H1 (cell line): ENCODE data around the gene DOCK6. TPM values are rescaled to one million over a fixed set of nuclear protein-coding genes. Genes with fewer than 3 reads are reported as not detected.

Experiments used
- CTCF ChIA-PET: fragments of 300-600 bp; sonication (Branson Sonifier 250); formaldehyde crosslinking; loops from one replicate; lab custom pipeline; 2021; ENCODE audit not compliant: partially characterized antibody; lab: Charles Lee
- POLR2A ChIA-PET: fragments of 300-600 bp; sonication (Branson Sonifier 250); formaldehyde crosslinking; loops from one replicate; lab custom pipeline; 2021; ENCODE audit warnings: inconsistent platforms; ENCODE audit not compliant: partially characterized antibody; lab: Charles Lee
- DNase-seq, 2 experiments: peaks; one replicate each; pipeline versions ENCODE4 v3.0.0 to v3.0.0-alpha.2; 2010 to 2022; ENCODE audit warnings: low spot score in 2 of 2, low read depth in 1 of 2, mixed read lengths in 1 of 2
- FAIRE-seq: peaks from 2 replicates; lab custom pipeline; 2011; peaks lifted over from hg19 to GRCh38; lab: Jason Lieb, UNC
- H2AFZ ChIP-seq: 2 replicates; pipeline ENCODE4 v1.8.1; 2012; ENCODE audit warnings: low read length, inconsistent platforms
- H2AK5ac ChIP-seq: 2 replicates; pipeline ENCODE4 v1.6.1; 2013; ENCODE audit warnings: low read depth, low read length
- H2BK120ac ChIP-seq: replicated peaks from 2 replicates; pipeline ENCODE3; 2013; ENCODE audit warnings: low read depth, low read length, inconsistent platforms
- H2BK12ac ChIP-seq: 2 replicates; pipeline ENCODE4 v1.6.1; 2013; ENCODE audit warnings: low read depth, low read length
- H2BK15ac ChIP-seq: 2 replicates; pipeline ENCODE4 v1.6.1; 2013; ENCODE audit warnings: low read length
- H2BK20ac ChIP-seq: 2 replicates; pipeline ENCODE4 v1.6.1; 2013; ENCODE audit warnings: low read length
- H2BK5ac ChIP-seq: 2 replicates; pipeline ENCODE4 v1.6.1; 2013; ENCODE audit warnings: low read depth, low read length
- H3K14ac ChIP-seq: 2 replicates; pipeline ENCODE4 v1.6.1; 2013; ENCODE audit warnings: inconsistent platforms; ENCODE audit not compliant: insufficient read length
- H3K18ac ChIP-seq: 2 replicates; pipeline ENCODE4 v1.6.1; 2013; ENCODE audit warnings: low read length; ENCODE audit errors: extremely low read depth
- H3K23ac ChIP-seq: 2 replicates; pipeline ENCODE4 v1.6.1; 2013; ENCODE audit warnings: inconsistent platforms; ENCODE audit not compliant: insufficient read length
- H3K23me2 ChIP-seq: 2 replicates; pipeline ENCODE4 v1.6.1; 2013; ENCODE audit warnings: low read depth, low read length
- H3K27ac ChIP-seq: 2 replicates; pipeline ENCODE4 v1.6.1; 2011; ENCODE audit warnings: low read depth, low read length, inconsistent platforms
- H3K27me3 ChIP-seq, 4 experiments: replicated peaks in 1 of 4; 1 replicate in 1 of 4; 2 replicates in 3 of 4; pipeline versions ENCODE4 v1.6.1 to v1.8.1; 2011 to 2013; ENCODE audit warnings: low read length in 3 of 4, mild to moderate bottlenecking in 3 of 4, inconsistent platforms in 2 of 4, mixed read lengths in 2 of 4, moderate library complexity in 1 of 4; ENCODE audit not compliant: control insufficient read depth in 3 of 4, insufficient read depth in 3 of 4; ENCODE audit errors: extremely low read depth in 1 of 4
- H3K36me3 ChIP-seq, 4 experiments: 2 replicates each; pipeline versions ENCODE4 v1.6.1 to v1.8.1; 2011 to 2013; ENCODE audit warnings: mild to moderate bottlenecking in 4 of 4, low read length in 3 of 4, moderate library complexity in 2 of 4, control low read depth in 1 of 4, inconsistent platforms in 1 of 4; ENCODE audit not compliant: insufficient read depth in 4 of 4, control insufficient read depth in 2 of 4
- H3K4ac ChIP-seq: replicated peaks from 2 replicates; pipeline ENCODE3; 2013; ENCODE audit warnings: low read length, low read depth, mixed read lengths, inconsistent platforms; ENCODE audit not compliant: insufficient read length
- H3K4me1 ChIP-seq, 4 experiments: replicated peaks in 1 of 4; 1 replicate in 1 of 4; 2 replicates in 3 of 4; pipeline versions ENCODE4 v1.6.1 to v1.8.1; 2011 to 2013; ENCODE audit warnings: low read length in 3 of 4, inconsistent platforms in 2 of 4, mixed read lengths in 1 of 4; ENCODE audit not compliant: insufficient read depth in 4 of 4, control insufficient read depth in 3 of 4
- H3K4me2 ChIP-seq, 2 experiments: 2 replicates each; pipeline versions ENCODE4 v1.6.1 to v1.8.1; 2011 to 2013; ENCODE audit warnings: low read depth in 2 of 2, low read length in 2 of 2, control low read depth in 1 of 2, inconsistent platforms in 1 of 2, mild to moderate bottlenecking in 1 of 2; ENCODE audit not compliant: insufficient read depth in 1 of 2
- H3K4me3 ChIP-seq, 4 experiments: fragments of 200-600, 300-600 bp in 1 of 4; sonication (generic), shearing (Covaris generic), sonication (Bioruptor Twin) in 1 of 4; 2 replicates each; pipeline versions ENCODE4 v1.5.1 to v1.8.1; 2011 to 2016; ENCODE audit warnings: low read length in 4 of 4, low read depth in 3 of 4, control low read depth in 2 of 4, inconsistent platforms in 2 of 4, mild to moderate bottlenecking in 2 of 4, mixed read lengths in 1 of 4, moderate library complexity in 1 of 4; ENCODE audit not compliant: insufficient read depth in 2 of 4; ENCODE audit errors: extremely low read depth in 1 of 4
- H3K56ac ChIP-seq: replicated peaks from 2 replicates; pipeline ENCODE3; 2013; ENCODE audit warnings: low read depth, mild to moderate bottlenecking, mixed read lengths, low read length, inconsistent platforms; ENCODE audit not compliant: insufficient read length
- H3K79me1 ChIP-seq: 2 replicates; pipeline ENCODE4 v1.6.1; 2013; ENCODE audit warnings: low read depth, low read length, control low read depth
- H3K79me2 ChIP-seq, 2 experiments: 2 replicates each; pipeline versions ENCODE4 v1.6.1 to v1.8.1; 2012 to 2013; ENCODE audit warnings: low read length in 2 of 2, mild to moderate bottlenecking in 2 of 2, inconsistent platforms in 1 of 2; ENCODE audit not compliant: insufficient read depth in 2 of 2, control insufficient read depth in 1 of 2
- H3K9ac ChIP-seq, 4 experiments: replicated peaks in 1 of 4; 1 replicate in 1 of 4; 2 replicates in 3 of 4; pipeline versions ENCODE4 v1.6.1 to v1.8.1; 2011 to 2013; ENCODE audit warnings: low read depth in 3 of 4, low read length in 3 of 4, control low read depth in 2 of 4, mild to moderate bottlenecking in 2 of 4, moderate library complexity in 2 of 4, inconsistent platforms in 1 of 4; ENCODE audit errors: extremely low read depth in 1 of 4
- H3K9me3 ChIP-seq, 2 experiments: 2 replicates each; pipeline versions ENCODE4 v1.6.1 to v1.8.1; 2012 to 2013; ENCODE audit warnings: mild to moderate bottlenecking in 2 of 2, moderate library complexity in 2 of 2, control low read depth in 1 of 2, inconsistent platforms in 1 of 2, low read depth in 1 of 2, low read length in 1 of 2, mixed read lengths in 1 of 2; ENCODE audit not compliant: insufficient read depth in 2 of 2
- H4K20me1 ChIP-seq, 2 experiments: replicated peaks in 1 of 2; 2 replicates each; pipeline versions ENCODE3 to v1.8.1; 2011 to 2013; ENCODE audit warnings: inconsistent platforms in 2 of 2, low read length in 2 of 2, mild to moderate bottlenecking in 1 of 2; ENCODE audit not compliant: insufficient read depth in 2 of 2, control insufficient read depth in 1 of 2
- H4K5ac ChIP-seq: 2 replicates; pipeline ENCODE4 v1.6.1; 2013; ENCODE audit warnings: low read length, low read depth, mixed read lengths, inconsistent platforms; ENCODE audit not compliant: insufficient read length
- H4K8ac ChIP-seq: 2 replicates; pipeline ENCODE4 v1.8.0; 2013; ENCODE audit warnings: mild to moderate bottlenecking, moderate library complexity, low read length, inconsistent platforms; ENCODE audit not compliant: insufficient read depth; ENCODE audit errors: extremely low read depth
- H4K91ac ChIP-seq: replicated peaks from 2 replicates; pipeline ENCODE3; 2013; ENCODE audit warnings: low read length, mixed read lengths, inconsistent platforms; ENCODE audit not compliant: insufficient read length
- BCL11A ChIP-seq, 2 experiments: IDR thresholded peaks; one replicate each; pipeline ENCODE4 v1.6.1; 2011; ENCODE audit warnings: low read depth in 2 of 2, low read length in 2 of 2, mild to moderate bottlenecking in 2 of 2
- CBX8 ChIP-seq: fragments of 300-800, 300-1000 bp; sonication (generic); IDR thresholded peaks from 2 replicates; pipeline ENCODE4 v1.7.1; 2016; ENCODE audit warnings: low read depth, low read length, borderline replicate concordance
- EZH2 ChIP-seq: fragments of 200-600 bp; sonication (generic); IDR thresholded peaks from 2 replicates; pipeline ENCODE4 v1.7.1; 2012; ENCODE audit warnings: low read depth, mild to moderate bottlenecking, moderate library complexity, low read length, inconsistent platforms; ENCODE audit not compliant: severe bottlenecking
- KDM4A ChIP-seq: IDR thresholded peaks from one replicate; pipeline ENCODE4 v1.7.1; 2012; ENCODE audit warnings: low read depth, mild to moderate bottlenecking, moderate library complexity, low read length, inconsistent platforms; ENCODE audit not compliant: severe bottlenecking
- KDM5A ChIP-seq: fragments of 200-600 bp; IDR thresholded peaks from 2 replicates; pipeline ENCODE4 v1.7.1; 2012; ENCODE audit warnings: mild to moderate bottlenecking, low read length, inconsistent platforms, mixed read lengths
- POU5F1 ChIP-seq: IDR thresholded peaks from 2 replicates; pipeline ENCODE4 v1.6.1; 2011; ENCODE audit warnings: low read depth, mild to moderate bottlenecking, low read length, moderate library complexity
- SRF ChIP-seq: IDR thresholded peaks from 2 replicates; pipeline ENCODE4 v1.6.1; 2011; ENCODE audit warnings: mild to moderate bottlenecking, low read depth, low read length, moderate library complexity
- TAF7 ChIP-seq: optimal IDR thresholded peaks from 2 replicates; pipeline ENCODE3; 2011; ENCODE audit warnings: low read depth, mild to moderate bottlenecking, inconsistent platforms, low read length, moderate library complexity, borderline replicate concordance
- TEAD4 ChIP-seq: IDR thresholded peaks from 2 replicates; pipeline ENCODE4 v1.6.1; 2012; ENCODE audit warnings: low read depth, low read length, inconsistent platforms, mixed read lengths
- WGBS, 2 experiments: shearing (Covaris generic) in 1 of 2; methylation state at CpG; one replicate each; pipeline versions ENCODE4 v1.1.6 to v1.1.7; 2013 to 2015; ENCODE audit warnings: low lambda C conversion rate in 2 of 2, mixed read lengths in 2 of 2, inconsistent platforms in 1 of 2, low coverage in 1 of 2, missing lambda C conversion rate in 1 of 2; ENCODE audit not compliant: insufficient replicate concordance in 2 of 2, insufficient coverage in 1 of 2, insufficient read length in 1 of 2; ENCODE audit errors: extremely low coverage in 1 of 2, missing lambda C conversion rate in 1 of 2; 5-methylcytosine and 5-hydroxymethylcytosine counted together
- polyA plus RNA-seq, 7 experiments: library from polyadenylated mRNA; depleted of rRNA in 3 of 7; stranded (reverse) in 5 of 7; unstranded in 2 of 7; fragments of >200 nt in 5 of 7; fragments of 200-250 nt in 2 of 7; gene quantifications; 1 replicate in 5 of 7; 2 replicates in 1 of 7; 4 replicates in 1 of 7; pipeline versions ENCODE4 v1.2.1 to v1.2.3, GENCODE V29; 2011 to 2013; ENCODE audit warnings: missing spikeins in 2 of 7, mixed read lengths in 2 of 7
- total RNA-seq: library from RNA; stranded (reverse); fragmentation: NEBNext Ultra II Directional; extraction: Animal tissue kit (Norgen Biotek cat#: 25700); gene quantifications from 2 replicates; pipeline ENCODE4 v1.2.1, GENCODE V29; 2021
- TF ChIP-seq, protein P1 (sequence below): IDR thresholded peaks from 2 replicates; pipeline ENCODE4 v1.6.1; 2012; ENCODE audit warnings: inconsistent platforms
- TF ChIP-seq, protein P2 (sequence below), 3 experiments: IDR thresholded peaks; 1 replicate in 2 of 3; 2 replicates in 1 of 3; pipeline versions ENCODE4 v1.5.1 to v1.6.1; 2011; ENCODE audit warnings: low read length in 3 of 3, mild to moderate bottlenecking in 3 of 3, inconsistent platforms in 2 of 3, low read depth in 1 of 3, moderate library complexity in 1 of 3; ENCODE audit not compliant: insufficient read depth in 1 of 3; ENCODE audit errors: control extremely low read depth in 1 of 3

The DOCK6 gene
- total and polyA plus RNA-seq, 2 of the 8 experiments (the other 6 are each of a cell fraction or from before 2014, with no cell fraction given) = 25.5 to 54.7 TPM

DNA sequence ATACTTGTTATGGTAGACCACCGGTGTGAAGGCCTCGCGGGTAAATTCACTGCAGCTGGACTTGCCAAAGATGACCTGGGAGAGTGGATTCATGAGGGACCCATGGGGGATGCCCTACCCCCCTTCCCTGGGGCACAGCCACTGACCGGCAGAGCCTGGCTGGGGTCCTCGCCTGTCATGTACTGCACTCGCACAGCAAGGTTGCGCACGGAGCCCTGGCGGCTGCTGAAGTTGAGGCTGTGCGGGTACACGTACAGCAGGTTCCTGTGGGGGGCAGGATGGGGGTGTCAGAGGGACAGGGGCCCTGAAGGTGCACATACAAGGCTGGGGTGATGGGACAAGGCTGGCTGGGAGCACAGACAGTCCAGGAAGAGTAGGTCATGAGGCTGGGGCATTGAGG, 24.3 kb downstream of the DOCK6 start:
- H3K79me1 ChIP-seq = no peaks in the 10 kb centered on the region
- H4K5ac ChIP-seq = no peak overlapping the region
- H3K4me2 ChIP-seq = no peak overlapping the region
- H2BK5ac ChIP-seq = no peak overlapping the region; the same call in 1 of the 2 replicates
- H3K36me3 ChIP-seq = peaks cover 0 to 10% (median 1%) of the 10 kb centered on the region in 4 experiments; a peak in 4 of 8 replicates
- DNase-seq = no peak
- ChIA-PET POLR2A (no interaction called here), CTCF (no interaction called here)
- H2BK15ac ChIP-seq = no peak overlapping the region
- no peak overlapping the region for H2BK12ac ChIP-seq
- H3K4ac ChIP-seq = no peak overlapping the region
- H2BK120ac ChIP-seq = no peak overlapping the region
- no peak overlapping the region for H4K91ac ChIP-seq
- peaks cover 1 to 3% (median 2%) of the 10 kb centered on the region in 4 experiments; a peak in 2 of 7 replicates for H3K4me1 ChIP-seq
- no peak overlapping the region for H3K4me3 ChIP-seq
- H2AFZ ChIP-seq = no peak overlapping the region
- H4K8ac ChIP-seq = no peak overlapping the region
- peaks cover 0 to 3% of the 10 kb centered on the region in 2 experiments for H4K20me1 ChIP-seq
- H2AK5ac ChIP-seq = no peak overlapping the region
- no peak overlapping the region; a peak in 1 of 7 replicates for H3K9ac ChIP-seq
- no peaks in the 10 kb centered on the region for H3K23me2 ChIP-seq
- no peak overlapping the region for H3K18ac ChIP-seq
- H3K27ac ChIP-seq = no peak overlapping the region
- no peaks in the 10 kb centered on the region for H3K27me3 ChIP-seq
- H2BK20ac ChIP-seq = no peak overlapping the region
- H3K14ac ChIP-seq = no peak overlapping the region
- no peak overlapping the region for H3K56ac ChIP-seq
- 94% methylated on average over 11 of the region's 11 CpGs; no CpG with 5 or more reads in 1 of the 2 experiments for WGBS, 2 experiments
- H3K23ac ChIP-seq = no peak overlapping the region
- H3K9me3 ChIP-seq = no peaks in the 10 kb centered on the region
- FAIRE-seq = no peak
- no peaks in the 10 kb centered on the region for H3K79me2 ChIP-seq
- TF ChIP-seq, protein P1, sequence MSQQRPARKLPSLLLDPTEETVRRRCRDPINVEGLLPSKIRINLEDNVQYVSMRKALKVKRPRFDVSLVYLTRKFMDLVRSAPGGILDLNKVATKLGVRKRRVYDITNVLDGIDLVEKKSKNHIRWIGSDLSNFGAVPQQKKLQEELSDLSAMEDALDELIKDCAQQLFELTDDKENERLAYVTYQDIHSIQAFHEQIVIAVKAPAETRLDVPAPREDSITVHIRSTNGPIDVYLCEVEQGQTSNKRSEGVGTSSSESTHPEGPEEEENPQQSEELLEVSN = no peak
- no peak for TF ChIP-seq EZH2
- no peak for TF ChIP-seq TEAD4
- TF ChIP-seq, protein P2, sequence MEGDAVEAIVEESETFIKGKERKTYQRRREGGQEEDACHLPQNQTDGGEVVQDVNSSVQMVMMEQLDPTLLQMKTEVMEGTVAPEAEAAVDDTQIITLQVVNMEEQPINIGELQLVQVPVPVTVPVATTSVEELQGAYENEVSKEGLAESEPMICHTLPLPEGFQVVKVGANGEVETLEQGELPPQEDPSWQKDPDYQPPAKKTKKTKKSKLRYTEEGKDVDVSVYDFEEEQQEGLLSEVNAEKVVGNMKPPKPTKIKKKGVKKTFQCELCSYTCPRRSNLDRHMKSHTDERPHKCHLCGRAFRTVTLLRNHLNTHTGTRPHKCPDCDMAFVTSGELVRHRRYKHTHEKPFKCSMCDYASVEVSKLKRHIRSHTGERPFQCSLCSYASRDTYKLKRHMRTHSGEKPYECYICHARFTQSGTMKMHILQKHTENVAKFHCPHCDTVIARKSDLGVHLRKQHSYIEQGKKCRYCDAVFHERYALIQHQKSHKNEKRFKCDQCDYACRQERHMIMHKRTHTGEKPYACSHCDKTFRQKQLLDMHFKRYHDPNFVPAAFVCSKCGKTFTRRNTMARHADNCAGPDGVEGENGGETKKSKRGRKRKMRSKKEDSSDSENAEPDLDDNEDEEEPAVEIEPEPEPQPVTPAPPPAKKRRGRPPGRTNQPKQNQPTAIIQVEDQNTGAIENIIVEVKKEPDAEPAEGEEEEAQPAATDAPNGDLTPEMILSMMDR (IDR thresholded peaks at IDR 0.05; ENCODE audit: control extremely low read depth in 1 of 3, insufficient read depth in 1 of 3, low read depth in 1 of 3, low read length in 3 of 3) = no peak
- TF ChIP-seq KDM4A = no peak
- no peak for TF ChIP-seq KDM5A
- no peak for TF ChIP-seq BCL11A (IDR thresholded peaks at IDR 0.05; ENCODE audit: low read depth in 2 of 2, low read length in 2 of 2)
- TF ChIP-seq CBX8 = no peak
- no peak for TF ChIP-seq POU5F1
- TF ChIP-seq TAF7 = no peak
- no peak for TF ChIP-seq SRF
